PC-3 (cell line): ENCODE data around the gene BRCA1. TPM values are rescaled to one million over a fixed set of nuclear protein-coding genes. Genes with fewer than 3 reads are reported as not detected.

ENCODE experiments used
- ATAC-seq: fragments of 200-7000 bp; cut with Tn5 transposase; 2 replicates; pipeline ENCODE4 v1.9.1; 2020; ENCODE audit warnings: mild to moderate bottlenecking, moderate library complexity
- BruUV-seq: library from RNA; stranded (reverse); fragments of 400-500 nt; replicated peaks from 2 replicates; lab custom pipeline; 2021; lab: Mats Ljungman, UMichigan
- CTCF ChIA-PET: fragments of 300-600 bp; sonication (Branson Sonifier 250); formaldehyde crosslinking; loops from one replicate; lab custom pipeline; 2022; ENCODE audit warnings: antibody characterized with exemption; lab: Charles Lee
- POLR2A ChIA-PET: fragments of 300-600 bp; sonication (Branson Sonifier 250); formaldehyde crosslinking; loops from one replicate; lab custom pipeline; 2022; ENCODE audit warnings: antibody characterized with exemption; ENCODE audit not compliant: unreplicated experiment; lab: Charles Lee
- DNase-seq: peaks from one replicate; pipeline ENCODE4 v3.0.0-alpha.2; 2015
- H2AFZ ChIP-seq: fragments of 300-600 bp; sonication (generic); 2 replicates; pipeline ENCODE4 v1.6.0; 2016; ENCODE audit warnings: antibody characterized with exemption, low read length
- H3F3A ChIP-seq: fragments of 300-600 bp; sonication (generic); one replicate; pipeline ENCODE4 v1.6.0; 2017; ENCODE audit warnings: antibody characterized with exemption, low read length, control low read depth, mild to moderate bottlenecking; ENCODE audit not compliant: unreplicated experiment
- H3K27ac ChIP-seq: fragments of 300-600 bp; sonication (generic); 2 replicates; pipeline ENCODE4 v1.5.1; 2016; ENCODE audit warnings: mild to moderate bottlenecking, low read length
- H3K27me3 ChIP-seq: fragments of 300-600 bp; sonication (generic); 2 replicates; pipeline ENCODE4 v1.6.1; 2016; ENCODE audit warnings: low read length, mixed read lengths
- H3K36me3 ChIP-seq: fragments of 300-600 bp; sonication (generic); 2 replicates; pipeline ENCODE4 v1.6.1; 2016; ENCODE audit warnings: low read depth, mixed run types, low read length, mixed read lengths
- H3K4me1 ChIP-seq: fragments of 300-600 bp; sonication (generic); 2 replicates; pipeline ENCODE4 v1.5.1; 2016; ENCODE audit warnings: low read length; ENCODE audit not compliant: insufficient read depth
- H3K4me2 ChIP-seq: fragments of 300-600 bp; sonication (generic); 2 replicates; pipeline ENCODE4 v1.6.0; 2016; ENCODE audit warnings: low read length
- H3K4me3 ChIP-seq: fragments of 300-600 bp; sonication (generic); 2 replicates; pipeline ENCODE4 v1.5.1; 2016; ENCODE audit warnings: mild to moderate bottlenecking, low read length, mixed read lengths
- H3K79me2 ChIP-seq: fragments of 300-600 bp; sonication (generic); 2 replicates; pipeline ENCODE4 v1.6.1; 2017; ENCODE audit warnings: low read length, mixed read lengths
- H3K9ac ChIP-seq: fragments of 300-600 bp; sonication (generic); 2 replicates; pipeline ENCODE4 v1.6.0; 2016; ENCODE audit warnings: mild to moderate bottlenecking, low read length
- H3K9me2 ChIP-seq: fragments of 300-600 bp; sonication (generic); replicated peaks from 2 replicates; pipeline ENCODE4 v1.6.1; 2016; ENCODE audit warnings: mixed run types, low read length, mixed read lengths
- H3K9me3 ChIP-seq: fragments of 300-600 bp; sonication (generic); 2 replicates; pipeline ENCODE4 v1.6.1; 2016; ENCODE audit warnings: low read length, mixed read lengths
- H4K20me1 ChIP-seq: fragments of 300-600 bp; sonication (generic); 2 replicates; pipeline ENCODE4 v1.6.1; 2016; ENCODE audit warnings: low read length, mixed read lengths
- EZH2 ChIP-seq: fragments of 300-600 bp; sonication (generic); IDR thresholded peaks from one replicate; pipeline ENCODE4 v1.6.1; 2017; ENCODE audit warnings: antibody characterized with exemption, mild to moderate bottlenecking, low read length; ENCODE audit not compliant: unreplicated experiment
- EZH2phosphoT487 ChIP-seq: fragments of 300-600 bp; sonication (generic); IDR thresholded peaks from 2 replicates; pipeline ENCODE4 v1.6.1; 2018; ENCODE audit warnings: mild to moderate bottlenecking, antibody characterized with exemption, low read length, borderline replicate concordance
- intact Hi-C: fragments of 100-400 bp; cut with micrococcal nuclease; formaldehyde crosslinking; loops from 2 replicates; pipeline ENCODE4 v1.9.0; 2023
- total RNA-seq: library from RNA; depleted of rRNA; stranded (reverse); fragments of >200 nt; gene quantifications from 2 replicates; pipeline ENCODE4 v1.2.3, GENCODE V29; 2014
- TF ChIP-seq, protein P1 (sequence below): fragments of 300-600 bp; sonication (generic); conservative IDR thresholded peaks from 2 replicates; pipeline ENCODE4 v1.5.1; 2017; ENCODE audit warnings: antibody characterized with exemption, low read depth, mild to moderate bottlenecking, low read length

BRCA1 gene
- total RNA-seq, 1 experiment from 2014 or later, result 36.3 TPM

DNA sequence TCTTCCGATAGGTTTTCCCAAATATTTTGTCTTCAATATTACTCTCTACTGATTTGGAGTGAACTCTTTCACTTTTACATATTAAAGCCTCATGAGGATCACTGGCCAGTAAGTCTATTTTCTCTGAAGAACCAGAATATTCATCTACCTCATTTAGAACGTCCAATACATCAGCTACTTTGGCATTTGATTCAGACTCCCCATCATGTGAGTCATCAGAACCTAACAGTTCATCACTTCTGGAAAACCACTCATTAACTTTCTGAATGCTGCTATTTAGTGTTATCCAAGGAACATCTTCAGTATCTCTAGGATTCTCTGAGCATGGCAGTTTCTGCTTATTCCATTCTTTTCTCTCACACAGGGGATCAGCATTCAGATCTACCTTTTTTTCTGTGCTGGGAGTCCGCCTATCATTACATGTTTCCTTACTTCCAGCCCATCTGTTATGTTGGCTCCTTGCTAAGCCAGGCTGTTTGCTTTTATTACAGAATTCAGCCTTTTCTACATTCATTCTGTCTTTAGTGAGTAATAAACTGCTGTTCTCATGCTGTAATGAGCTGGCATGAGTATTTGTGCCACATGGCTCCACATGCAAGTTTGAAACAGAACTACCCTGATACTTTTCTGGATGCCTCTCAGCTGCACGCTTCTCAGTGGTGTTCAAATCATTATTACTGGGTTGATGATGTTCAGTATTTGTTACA lies 30.9 kb downstream of the BRCA1 start:
- Histone ChIP-seq H4K20me1 (no peaks in the 10 kb centered on the region), H3F3A (no peaks in the 10 kb centered on the region), H3K4me3 (no peak overlapping the region), H3K9me3 (no peaks in the 10 kb centered on the region), H3K27me3 (no peaks in the 10 kb centered on the region), H2AFZ (no peak overlapping the region), H3K4me2 (no peak overlapping the region), H3K79me2 (no peaks in the 10 kb centered on the region), H3K36me3 (peaks cover 11% of the 10 kb centered on the region; the same call in 1 of the 2 replicates), H3K9me2 (no peaks in the 10 kb centered on the region), H3K4me1 (no peaks in the 10 kb centered on the region), H3K27ac (no peak overlapping the region), H3K9ac (no peak overlapping the region)
- TF ChIP-seq, protein P1, sequence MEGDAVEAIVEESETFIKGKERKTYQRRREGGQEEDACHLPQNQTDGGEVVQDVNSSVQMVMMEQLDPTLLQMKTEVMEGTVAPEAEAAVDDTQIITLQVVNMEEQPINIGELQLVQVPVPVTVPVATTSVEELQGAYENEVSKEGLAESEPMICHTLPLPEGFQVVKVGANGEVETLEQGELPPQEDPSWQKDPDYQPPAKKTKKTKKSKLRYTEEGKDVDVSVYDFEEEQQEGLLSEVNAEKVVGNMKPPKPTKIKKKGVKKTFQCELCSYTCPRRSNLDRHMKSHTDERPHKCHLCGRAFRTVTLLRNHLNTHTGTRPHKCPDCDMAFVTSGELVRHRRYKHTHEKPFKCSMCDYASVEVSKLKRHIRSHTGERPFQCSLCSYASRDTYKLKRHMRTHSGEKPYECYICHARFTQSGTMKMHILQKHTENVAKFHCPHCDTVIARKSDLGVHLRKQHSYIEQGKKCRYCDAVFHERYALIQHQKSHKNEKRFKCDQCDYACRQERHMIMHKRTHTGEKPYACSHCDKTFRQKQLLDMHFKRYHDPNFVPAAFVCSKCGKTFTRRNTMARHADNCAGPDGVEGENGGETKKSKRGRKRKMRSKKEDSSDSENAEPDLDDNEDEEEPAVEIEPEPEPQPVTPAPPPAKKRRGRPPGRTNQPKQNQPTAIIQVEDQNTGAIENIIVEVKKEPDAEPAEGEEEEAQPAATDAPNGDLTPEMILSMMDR, result no peak
- TF ChIP-seq EZH2phosphoT487 (no peak), EZH2 (no peak)
- no peak for DNase-seq
- ATAC-seq, result no peak
- no TSS peak for BruUV-seq
- intact Hi-C loops, result no loop called here
- ChIA-PET CTCF (no interaction called here), POLR2A (no interaction called here)

DNA sequence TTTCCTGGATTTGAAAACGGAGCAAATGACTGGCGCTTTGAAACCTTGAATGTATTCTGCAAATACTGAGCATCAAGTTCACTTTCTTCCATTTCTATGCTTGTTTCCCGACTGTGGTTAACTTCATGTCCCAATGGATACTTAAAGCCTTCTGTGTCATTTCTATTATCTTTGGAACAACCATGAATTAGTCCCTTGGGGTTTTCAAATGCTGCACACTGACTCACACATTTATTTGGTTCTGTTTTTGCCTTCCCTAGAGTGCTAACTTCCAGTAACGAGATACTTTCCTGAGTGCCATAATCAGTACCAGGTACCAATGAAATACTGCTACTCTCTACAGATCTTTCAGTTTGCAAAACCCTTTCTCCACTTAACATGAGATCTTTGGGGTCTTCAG lies 32.3 kb downstream of the BRCA1 start:
- H3K27ac ChIP-seq, result no peak overlapping the region
- DNase-seq (no peak), ATAC-seq (no peak)
- BruUV-seq, result no TSS peak
- no peak for TF ChIP-seq EZH2
- TF ChIP-seq EZH2phosphoT487, result no peak
- TF ChIP-seq, protein P1, result no peak
- H4K20me1 ChIP-seq, result no peaks in the 10 kb centered on the region
- H2AFZ ChIP-seq, result no peak overlapping the region
- H3K36me3 ChIP-seq, result peaks cover 11% of the 10 kb centered on the region; the same call in 1 of the 2 replicates
- no peaks in the 10 kb centered on the region for H3K9me2 ChIP-seq
- no peaks in the 10 kb centered on the region for H3K4me1 ChIP-seq
- H3K9ac ChIP-seq, result no peak overlapping the region
- intact Hi-C loops, result no loop called here
- H3K4me3 ChIP-seq, result no peak overlapping the region
- H3K9me3 ChIP-seq, result no peaks in the 10 kb centered on the region
- no peak overlapping the region for H3K4me2 ChIP-seq
- POLR2A ChIA-PET, result no interaction called here
- H3K27me3 ChIP-seq, result no peaks in the 10 kb centered on the region
- CTCF ChIA-PET, result no interaction called here
- no peaks in the 10 kb centered on the region for H3K79me2 ChIP-seq
- no peaks in the 10 kb centered on the region for H3F3A ChIP-seq

DNA sequence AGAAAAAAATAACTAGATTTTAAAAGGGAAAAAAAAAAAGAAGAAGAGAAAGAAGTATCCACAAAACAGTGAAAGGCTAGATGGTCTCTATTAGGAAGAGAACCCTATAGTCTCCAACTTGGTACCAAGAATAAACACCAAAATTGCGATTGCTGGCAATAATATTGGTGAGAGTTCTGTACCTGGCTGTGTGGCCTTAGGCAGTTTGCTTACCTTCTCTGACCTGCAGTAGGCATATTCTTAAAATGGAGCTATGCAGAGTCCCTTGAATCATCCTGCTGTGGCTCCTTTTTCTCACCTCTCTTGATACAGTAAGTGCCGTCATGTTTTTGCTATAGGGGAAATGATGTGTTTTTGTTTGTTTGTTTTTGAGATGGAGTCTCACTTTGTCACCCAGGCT lies 35.1 kb downstream of the BRCA1 start:
- H3K4me1 ChIP-seq, result no peaks in the 10 kb centered on the region

More for the DNA sequence above, 35.1 kb downstream of the BRCA1 start:
- Histone ChIP-seq H3K4me3 (no peak overlapping the region), H4K20me1 (no peaks in the 10 kb centered on the region), H3K27me3 (no peaks in the 10 kb centered on the region), H3K9me2 (no peaks in the 10 kb centered on the region), H2AFZ (no peak overlapping the region), H3K9me3 (no peaks in the 10 kb centered on the region), H3K9ac (no peak overlapping the region), H3K4me2 (no peak overlapping the region), H3K36me3 (peaks cover 11% of the 10 kb centered on the region; the same call in 1 of the 2 replicates), H3F3A (no peaks in the 10 kb centered on the region), H3K27ac (no peak overlapping the region), H3K79me2 (no peaks in the 10 kb centered on the region)
- ATAC-seq (no peak), DNase-seq (no peak)
- CTCF ChIA-PET, result no interaction called here
- POLR2A ChIA-PET, result no interaction called here
- intact Hi-C loops, result no loop called here
- BruUV-seq, result no TSS peak
- TF ChIP-seq, protein P1, result no peak
- TF ChIP-seq EZH2phosphoT487 (no peak), EZH2 (no peak)
